Skin of body (tissue), 2 donors: ENCODE results near the gene RTN3. TPM values are rescaled to one million over a fixed set of nuclear protein-coding genes. Genes with fewer than 3 reads are reported as not detected.
"Not testable (repeated sequence)": the region's sequence is repeated elsewhere in the genome, so short reads cannot be mapped to it uniquely, and the experiment has no call there.

Experiments used
- DNase-seq: peaks from one replicate; lab custom pipeline; 2025; lab: John Stamatoyannopoulos, UW
- total RNA-seq: library from RNA; depleted of rRNA; stranded (reverse); fragments of >200 nt; gene quantifications from one replicate; pipeline ENCODE4 v1.2.3, GENCODE V29; 2014

RTN3 gene, protein sequence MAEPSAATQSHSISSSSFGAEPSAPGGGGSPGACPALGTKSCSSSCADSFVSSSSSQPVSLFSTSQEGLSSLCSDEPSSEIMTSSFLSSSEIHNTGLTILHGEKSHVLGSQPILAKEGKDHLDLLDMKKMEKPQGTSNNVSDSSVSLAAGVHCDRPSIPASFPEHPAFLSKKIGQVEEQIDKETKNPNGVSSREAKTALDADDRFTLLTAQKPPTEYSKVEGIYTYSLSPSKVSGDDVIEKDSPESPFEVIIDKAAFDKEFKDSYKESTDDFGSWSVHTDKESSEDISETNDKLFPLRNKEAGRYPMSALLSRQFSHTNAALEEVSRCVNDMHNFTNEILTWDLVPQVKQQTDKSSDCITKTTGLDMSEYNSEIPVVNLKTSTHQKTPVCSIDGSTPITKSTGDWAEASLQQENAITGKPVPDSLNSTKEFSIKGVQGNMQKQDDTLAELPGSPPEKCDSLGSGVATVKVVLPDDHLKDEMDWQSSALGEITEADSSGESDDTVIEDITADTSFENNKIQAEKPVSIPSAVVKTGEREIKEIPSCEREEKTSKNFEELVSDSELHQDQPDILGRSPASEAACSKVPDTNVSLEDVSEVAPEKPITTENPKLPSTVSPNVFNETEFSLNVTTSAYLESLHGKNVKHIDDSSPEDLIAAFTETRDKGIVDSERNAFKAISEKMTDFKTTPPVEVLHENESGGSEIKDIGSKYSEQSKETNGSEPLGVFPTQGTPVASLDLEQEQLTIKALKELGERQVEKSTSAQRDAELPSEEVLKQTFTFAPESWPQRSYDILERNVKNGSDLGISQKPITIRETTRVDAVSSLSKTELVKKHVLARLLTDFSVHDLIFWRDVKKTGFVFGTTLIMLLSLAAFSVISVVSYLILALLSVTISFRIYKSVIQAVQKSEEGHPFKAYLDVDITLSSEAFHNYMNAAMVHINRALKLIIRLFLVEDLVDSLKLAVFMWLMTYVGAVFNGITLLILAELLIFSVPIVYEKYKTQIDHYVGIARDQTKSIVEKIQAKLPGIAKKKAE
- total RNA-seq = 60.0 TPM

DNA sequence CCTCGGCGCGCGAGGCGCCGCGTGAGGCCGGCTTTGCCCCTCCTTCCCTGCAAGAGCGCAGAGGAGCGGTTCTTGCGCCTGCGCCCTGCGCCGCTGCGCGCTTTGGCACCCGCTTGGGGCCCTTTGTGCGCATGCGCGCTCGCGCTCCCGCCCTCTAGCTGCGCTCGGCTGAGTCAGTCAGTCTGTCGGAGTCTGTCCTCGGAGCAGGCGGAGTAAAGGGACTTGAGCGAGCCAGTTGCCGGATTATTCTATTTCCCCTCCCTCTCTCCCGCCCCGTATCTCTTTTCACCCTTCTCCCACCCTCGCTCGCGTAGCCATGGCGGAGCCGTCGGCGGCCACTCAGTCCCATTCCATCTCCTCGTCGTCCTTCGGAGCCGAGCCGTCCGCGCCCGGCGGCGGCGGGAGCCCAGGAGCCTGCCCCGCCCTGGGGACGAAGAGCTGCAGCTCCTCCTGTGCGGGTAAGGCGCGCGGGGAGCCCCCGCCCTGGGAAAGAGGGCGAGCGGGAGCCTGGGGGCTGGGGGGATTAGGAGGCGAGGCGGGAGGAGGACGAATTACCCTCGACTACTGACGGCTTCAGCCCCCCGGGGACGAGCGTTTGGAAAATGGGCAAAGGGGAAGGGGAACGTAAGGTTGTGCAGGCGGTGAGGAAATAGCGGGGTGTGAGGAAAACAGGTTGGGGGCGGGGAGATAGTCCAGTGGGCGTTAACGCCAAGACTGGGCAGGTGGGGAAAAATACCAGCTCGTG is at the start of gene RTN3:
TSS of gene RTN3 (plus strand) at position 180 of the 745 bp plus-strand sequence. CDS start at position 317, 137 bp downstream.
- peak; percentile 98 for DNase-seq

DNA sequence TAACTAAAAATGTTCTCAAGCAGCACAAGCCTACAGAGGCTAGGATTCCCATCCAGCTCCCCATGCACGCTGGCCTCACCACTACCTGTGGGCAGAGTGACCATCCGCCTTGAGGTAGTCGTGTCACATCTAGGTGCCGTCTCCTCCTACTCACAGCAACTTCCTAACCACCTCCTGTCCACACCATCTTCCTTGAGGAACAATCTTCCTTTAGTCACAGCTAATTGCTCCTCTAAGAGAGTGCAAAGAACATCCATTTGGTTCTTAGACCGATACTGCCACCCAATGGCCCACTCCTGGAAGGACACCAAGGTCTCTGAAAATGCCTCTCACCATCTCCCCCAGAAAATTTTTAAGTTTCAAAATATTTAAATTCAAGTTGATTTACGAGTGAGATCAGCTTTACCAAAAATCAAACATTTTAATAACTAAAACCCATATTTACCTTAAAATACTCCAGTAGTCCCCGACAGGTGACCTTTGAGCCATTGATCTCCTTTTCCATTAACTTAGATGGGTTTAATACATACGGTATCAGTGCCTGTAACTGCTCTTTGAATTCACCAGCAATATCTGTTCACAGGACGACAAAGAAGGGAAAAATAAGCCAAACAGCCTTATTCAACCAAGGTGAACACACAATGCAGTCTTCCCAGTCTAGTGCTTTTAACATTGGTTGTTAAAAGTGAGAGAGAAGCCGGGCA is 45.4 kb upstream of the RTN3 start:
- peak; percentile 45 for DNase-seq

DNA sequence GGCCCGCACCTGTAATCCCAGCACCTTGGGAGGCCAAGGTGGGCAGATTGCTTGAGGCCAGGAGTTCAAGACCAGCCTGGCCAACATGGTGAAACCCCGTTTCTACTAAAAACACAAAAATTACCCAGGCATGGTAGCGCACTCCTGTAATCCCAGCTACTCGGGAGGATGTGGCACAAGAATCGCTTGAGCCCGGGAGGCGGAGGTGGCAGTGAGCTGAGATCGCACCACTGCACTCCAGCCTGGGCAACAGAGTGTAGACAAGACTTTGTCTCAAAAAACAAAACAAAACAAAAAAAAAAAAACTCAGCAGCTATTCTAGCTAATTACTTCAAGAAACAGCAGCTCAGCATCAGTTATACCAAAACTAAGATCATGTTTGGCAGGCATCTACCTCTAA is 42.9 kb upstream of the RTN3 start:
- DNase-seq = not testable (repeated sequence)

DNA sequence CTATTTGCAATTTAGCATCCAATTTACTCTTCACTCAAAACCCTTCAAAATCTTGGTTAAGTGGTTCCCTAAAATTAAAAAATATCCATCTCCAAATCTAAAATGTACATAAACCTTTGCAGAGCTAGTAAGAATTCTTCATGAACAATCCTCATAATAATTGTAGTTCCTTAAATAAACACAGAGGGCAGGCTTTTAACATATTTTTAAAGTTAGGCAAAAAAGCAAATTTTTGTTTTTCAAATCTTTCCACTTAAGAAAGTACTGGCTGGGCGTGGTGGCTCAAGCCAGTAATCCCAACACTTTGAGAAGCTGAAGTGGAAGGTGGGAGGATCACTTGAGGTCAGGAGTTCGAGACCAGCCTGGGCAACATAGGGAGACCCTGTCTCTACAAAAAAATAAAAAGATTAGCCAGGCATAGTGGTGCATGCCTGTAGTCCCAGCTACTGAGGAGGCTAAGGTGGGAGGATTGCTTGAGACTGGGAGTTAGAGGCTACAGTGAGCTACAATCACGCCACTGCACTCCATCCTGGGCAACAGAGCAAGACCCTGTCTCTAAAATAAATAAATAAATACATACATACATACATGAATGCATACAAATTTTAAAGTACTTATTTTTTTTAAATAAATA is 42.0 kb upstream of the RTN3 start:
- no peak for DNase-seq

DNA sequence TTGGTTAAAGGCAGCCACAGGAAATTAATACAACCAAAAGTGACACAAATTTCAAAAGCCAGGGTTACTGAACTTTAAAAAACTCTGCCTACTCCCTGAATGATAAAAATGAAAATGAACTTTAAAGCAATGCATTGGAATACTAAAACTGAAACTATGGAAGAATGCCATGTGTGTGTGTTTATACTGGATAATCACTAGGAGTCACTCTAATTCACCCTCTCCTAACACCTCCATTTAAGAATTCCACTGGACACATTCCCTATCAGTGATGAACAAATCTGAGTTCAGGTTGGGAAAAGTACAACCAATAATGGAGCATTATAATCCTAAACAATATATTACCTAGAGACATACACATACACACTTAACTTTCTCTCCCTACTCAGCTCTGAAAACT is 39.6 kb upstream of the RTN3 start:
- no peak for DNase-seq

DNA sequence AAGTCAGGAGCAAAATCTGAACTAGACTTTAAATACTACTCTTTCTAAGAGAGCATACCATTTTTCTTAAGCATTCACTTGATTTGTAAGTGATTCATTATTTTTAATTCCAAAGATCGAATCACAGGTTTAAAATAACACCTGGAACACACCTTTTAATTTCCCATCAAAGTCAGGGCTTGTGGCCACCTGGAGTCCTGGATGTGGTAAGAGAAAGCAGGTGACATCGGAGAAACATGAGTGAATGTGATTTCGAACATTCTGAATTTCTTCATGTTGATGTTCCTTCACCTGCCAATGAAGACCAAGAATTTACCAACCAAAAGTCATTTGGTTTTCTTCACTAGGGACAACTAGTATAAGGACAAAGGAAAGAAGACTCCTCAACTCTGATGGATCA is 38.1 kb upstream of the RTN3 start:
- no peak for DNase-seq

DNA sequence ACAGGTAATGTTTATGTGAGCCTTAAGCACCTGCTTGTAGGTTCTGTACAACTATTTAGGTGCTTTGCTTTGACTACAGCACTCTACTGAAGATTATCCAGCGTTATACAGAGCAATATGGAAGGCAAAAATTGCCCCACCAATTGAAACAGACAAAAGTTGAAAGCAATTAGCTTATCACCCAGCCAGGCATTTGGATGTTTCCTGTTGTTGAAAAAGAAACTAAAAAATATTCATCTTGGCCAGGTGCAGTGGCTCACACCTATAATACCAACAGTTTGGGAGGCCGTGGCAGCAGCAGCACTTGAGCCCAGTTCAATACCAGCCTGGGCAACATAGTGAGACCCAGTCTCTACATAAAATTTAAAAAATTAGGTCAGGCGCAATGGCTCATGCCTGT is 28.6 kb upstream of the RTN3 start:
- DNase-seq = no peak

DNA sequence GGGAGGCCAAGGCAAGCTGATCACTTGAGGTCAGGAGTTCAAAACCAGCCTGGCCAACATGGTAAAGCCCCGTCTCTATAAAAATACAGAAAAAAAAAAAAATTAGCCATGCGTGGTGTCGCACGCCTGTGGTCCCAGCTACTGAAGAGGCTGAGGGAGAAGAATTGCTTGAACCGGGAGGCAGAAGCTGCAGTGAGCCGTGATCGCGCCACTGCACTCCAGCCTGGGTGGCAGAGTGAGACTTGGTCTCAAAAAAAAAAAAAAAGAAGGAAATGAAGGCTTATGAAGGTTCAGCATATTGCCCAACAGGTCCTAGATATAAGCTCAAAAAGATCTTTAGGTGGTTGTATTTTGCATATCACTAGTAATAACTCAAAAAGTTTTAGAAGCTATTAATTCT is 20.3 kb upstream of the RTN3 start:
- DNase-seq = no peak

DNA sequence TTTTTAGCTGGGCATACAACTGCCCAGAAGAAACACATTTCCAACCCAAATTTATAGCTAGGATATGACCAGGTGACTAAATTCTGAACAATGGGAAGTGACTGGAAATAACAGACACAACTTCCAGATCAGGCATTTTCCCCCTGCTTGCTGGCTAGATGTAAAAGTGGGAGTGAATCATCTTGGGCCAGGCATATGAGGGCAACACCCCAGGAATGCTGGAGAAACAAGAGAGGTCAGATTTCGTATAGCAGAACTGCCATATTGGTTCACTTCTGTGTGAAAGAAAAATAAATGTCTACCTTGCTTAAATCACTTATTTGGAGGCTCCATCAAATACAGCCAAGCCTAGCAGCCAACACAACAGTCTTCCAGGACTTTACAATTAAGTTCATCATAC is 17.5 kb upstream of the RTN3 start:
- DNase-seq = no peak

DNA sequence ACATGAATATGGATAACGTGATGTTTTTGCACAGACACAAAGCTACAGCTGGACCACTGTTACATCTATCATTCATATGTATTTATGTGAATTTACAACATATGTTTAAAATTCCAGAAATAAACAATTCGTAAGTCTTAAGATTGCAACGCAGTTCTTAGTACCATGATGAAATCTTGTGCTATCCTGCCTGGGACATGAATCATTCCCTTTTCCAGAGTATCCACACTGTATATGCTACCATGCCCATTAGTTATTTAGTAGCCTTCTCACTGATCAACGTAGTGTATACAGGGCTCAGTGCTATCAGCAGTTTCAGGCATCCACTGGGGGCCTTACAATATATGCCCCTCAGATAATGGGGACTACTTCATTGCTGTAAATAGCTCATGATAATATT is 14.4 kb upstream of the RTN3 start:
- no peak for DNase-seq

DNA sequence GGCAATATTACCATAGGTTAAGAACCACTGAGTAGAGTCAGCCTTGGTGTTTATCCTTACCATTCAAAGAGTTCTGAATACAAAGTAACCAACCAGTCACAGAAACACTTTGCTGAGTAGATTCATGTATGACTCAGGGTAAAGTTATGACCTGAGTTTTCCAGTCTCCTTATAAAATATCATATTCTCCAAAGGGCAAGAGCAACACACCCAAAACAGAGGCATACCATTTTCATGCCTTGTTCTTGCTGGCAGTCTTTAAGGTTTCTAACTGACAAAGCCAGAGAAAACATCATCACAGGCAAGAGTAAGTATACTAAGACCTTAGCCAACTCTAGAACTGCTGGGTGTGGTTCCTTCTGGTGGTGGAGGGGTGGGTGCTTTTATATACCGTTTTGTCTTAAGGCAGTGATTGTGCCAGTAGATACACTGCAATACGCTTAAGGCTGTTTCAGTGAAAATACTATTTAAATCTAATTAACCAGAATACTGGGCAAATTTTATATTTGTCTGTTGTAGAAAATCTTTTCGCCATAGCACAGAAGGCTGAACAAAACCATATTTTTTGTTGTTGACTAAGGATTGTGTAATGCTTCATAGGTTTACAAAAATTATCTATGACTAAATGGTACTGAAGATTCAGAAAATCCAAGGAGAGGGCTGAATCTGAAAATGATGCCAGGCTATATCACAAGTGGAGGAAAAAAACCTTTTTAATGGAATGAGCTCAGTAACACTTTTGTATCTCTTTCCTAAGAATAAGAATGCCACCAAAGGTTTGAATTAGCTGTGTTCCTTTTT is 13.1 kb upstream of the RTN3 start:
- no peak for DNase-seq

DNA sequence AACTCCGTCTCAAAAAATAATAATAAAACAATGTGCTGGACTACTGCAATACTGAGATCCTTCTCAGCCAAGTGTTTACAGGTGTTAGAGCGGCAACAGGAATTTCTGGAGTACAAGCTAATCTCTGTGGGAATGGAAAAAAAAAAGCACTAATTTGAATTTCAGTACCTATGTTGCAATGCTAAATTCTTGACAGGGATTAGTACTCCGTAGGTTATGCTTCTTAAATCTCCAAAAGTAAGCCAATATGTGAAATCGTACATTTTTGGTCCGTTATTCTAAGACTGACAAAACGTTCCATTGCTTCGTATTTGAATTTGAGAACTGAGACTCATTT is 11.2 kb upstream of the RTN3 start:
- DNase-seq = no peak

DNA sequence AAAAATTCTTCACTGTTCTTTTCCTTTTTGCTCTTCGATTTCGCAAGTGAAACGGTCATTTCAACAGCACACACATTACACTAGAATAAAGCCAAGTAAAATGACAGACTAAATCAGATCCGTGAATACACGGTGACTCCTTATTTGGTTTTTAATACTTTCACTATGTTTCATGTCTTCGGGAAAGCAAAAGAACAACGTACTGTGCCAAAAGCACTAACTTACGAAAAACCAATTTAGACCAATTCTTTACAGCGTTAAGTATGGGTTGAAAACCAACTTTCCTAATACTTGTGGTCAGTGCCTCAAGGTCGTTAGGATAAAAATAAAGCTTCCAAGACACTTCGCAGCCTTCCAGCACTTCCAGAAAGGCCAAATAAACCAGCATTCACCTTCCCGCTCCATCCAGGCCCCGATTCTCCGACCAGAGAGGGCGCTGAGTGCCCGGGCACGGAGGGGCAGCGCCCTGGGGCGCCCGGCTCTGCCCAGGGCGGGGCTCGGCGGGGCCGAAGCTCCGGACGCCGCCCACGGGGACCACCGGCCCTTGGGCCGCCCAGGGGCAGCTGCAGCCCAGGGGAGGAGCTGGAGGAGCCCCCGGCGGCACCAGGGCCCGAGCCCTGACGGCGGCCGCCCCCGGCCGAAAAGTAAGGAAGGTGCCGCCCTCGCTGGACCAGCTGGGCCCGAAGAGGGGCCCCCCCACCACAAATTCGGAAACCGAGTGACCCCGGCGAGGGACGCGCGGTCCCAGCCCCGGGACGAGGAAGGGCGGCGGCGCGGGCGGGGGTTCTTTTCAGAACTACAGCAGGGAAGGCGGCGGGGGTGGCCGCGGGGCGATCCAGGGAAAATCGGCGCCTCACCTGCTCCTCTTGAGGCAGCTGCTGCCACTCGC is 10.6 kb upstream of the RTN3 start:
- DNase-seq = peak; percentile 36

DNA sequence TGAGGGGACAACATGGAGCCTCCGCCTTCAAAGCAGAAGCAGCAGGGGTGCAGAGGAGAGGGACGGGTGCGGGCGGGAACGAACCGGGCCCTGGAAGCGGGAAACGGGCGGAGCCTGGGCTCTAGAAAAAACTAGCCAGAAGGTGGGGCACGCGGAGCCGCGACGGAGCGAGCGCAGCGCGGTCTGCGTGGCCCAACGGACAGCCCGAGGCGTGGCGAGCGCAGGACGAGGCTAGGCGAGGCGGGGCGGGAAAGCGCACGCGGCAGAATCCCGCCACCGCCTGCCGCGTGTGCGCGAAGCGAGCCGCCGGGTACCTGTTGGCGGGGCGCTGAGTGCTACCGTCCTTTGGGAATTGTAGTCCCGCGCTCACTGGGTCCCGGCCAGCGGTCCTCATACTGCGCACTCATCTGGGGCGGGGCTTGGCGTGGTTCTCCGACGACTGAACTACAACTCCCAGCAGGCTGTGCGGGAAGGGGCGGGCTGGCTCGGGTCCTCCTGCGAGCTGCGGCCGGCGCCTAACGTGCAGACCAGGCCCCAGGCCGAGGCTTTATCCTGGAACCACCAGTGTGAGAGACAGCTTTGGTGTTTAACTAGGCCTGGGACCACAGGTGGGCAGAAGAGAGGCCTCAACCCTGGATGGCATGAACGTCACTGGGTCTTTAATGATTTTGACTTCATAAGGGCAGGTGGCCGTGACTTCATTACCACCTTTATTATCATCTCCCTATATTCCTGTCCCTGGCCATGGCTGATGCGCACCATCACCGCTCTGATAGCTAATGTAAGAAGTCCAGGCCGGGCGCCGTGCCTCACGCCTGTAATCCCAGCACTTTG is 9.8 kb upstream of the RTN3 start, which contains the start of gene ATL3:
TSS of gene ATL3 (minus strand) at position 55 of the 834 bp plus-strand sequence. CDS start at position 14, 41 bp downstream.
- DNase-seq = peak; percentile 95

DNA sequence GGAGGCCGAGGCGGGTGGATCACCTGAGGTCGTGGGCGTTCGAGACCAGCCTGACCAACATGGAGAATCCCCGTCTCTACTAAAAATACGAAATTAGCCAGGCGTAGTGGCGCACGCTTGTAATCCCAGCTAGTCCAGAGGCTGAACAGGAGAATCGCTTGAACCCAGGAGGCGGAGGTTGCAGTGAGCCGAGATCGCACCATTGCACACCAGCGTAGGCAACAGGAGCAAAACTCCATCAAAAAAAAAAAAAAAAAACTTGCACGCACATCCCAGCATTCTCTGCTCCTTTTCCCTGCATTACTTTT is 9.2 kb upstream of the RTN3 start:
- no peak for DNase-seq

DNA sequence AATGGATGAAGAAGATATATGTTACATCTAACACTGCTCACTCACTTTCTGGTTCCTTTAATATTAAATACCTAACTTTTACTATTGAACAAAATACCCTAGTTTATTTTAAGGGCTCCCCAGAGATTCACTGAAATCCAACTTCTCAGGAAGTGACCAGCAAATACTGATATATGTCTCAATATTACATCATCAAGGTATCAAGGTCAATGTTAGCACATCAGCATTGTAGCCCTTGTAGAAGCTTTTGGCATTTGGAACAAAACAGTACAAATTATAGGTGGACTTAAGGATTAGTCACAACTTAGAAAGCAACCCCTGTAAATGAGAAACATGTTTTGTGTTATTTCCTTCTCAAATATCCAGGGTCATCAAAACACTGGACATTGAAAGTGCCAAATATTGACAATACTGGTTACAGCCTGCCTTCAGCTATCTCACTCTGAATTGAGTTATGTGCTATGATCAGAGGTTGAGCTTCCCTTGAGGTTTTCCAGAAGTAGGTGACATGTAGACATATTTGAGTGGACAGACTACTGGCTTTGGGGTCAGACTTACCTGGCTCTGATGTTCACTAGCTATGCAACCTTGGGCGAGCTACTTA is 8.3 kb upstream of the RTN3 start:
- DNase-seq = no peak

DNA sequence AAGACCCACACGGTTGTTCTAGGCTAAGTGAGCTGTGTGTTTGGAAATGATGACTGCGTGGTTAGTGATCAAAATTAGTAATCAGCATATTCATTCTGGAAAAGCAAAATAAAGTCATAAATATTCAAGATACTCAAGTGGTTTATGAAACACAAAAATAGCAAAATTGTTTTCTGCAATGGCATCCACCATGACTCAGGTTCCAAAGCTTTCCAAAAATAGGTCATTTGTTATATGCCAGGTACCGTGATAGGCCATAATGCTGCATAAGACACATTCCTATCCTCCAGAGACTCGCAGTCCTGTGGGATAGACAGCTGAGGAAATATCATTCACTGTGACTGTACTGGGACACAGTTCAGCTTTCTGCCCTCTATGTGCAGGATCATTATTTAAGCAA is 7.7 kb upstream of the RTN3 start:
- no peak for DNase-seq
